ENCODE results near the gene CALCOCO1. TPM values are rescaled to one million over a fixed set of nuclear protein-coding genes. Genes with fewer than 3 reads are reported as not detected.

The CALCOCO1 gene
- total RNA-seq, 1 donor from 2014 or later, result 68.4 TPM

DNA sequence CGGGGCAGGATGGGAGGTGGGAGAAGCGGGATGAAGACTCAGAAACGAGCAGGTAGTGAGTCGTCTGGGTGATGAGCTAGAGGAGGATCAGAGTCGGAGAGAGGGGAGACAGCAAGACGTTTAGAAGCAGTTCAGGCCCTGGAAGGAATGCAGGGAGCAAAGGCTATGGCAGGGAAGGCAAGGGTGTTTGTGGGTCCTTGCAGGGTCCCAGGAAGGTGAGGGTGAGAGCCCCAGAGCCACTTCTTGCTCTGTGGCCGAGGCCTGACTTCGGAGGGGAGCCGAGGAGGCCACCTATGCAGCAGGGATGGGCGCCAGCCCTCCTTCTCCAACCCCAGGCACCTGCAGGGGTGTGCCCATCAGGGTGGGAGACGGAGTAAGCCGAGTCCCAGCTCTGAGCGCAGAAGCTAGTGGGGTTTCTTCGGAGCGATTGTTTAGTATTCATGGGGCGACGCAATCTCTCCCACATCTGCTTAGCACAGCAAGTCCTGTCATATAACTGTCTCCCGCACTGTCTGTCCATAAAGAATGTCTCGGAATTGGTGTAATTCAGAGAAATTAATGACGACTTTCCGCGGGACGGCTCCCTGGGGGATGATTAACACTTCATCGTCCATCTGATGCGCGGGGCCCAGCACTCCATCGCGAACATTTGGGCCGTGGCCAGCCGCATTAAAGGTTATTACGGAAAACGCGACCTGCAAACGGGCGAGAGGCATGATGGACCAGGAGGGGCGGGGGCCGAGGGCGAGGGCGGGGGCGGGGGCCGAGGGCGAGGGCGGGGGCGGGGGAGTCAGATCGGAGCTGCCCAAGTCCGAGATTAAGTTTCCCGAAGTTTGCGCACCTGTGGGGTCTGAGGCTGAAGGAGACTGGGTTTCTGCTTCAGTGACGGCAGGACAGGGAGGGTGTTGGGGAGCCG is 12.2 kb upstream of the CALCOCO1 start:
- no peaks in the 10 kb centered on the region for H3K36me3 ChIP-seq (ENCODE audit: control insufficient read depth, insufficient read depth, low read length)
- H3K4me3 ChIP-seq (ENCODE audit: low read depth, low read length), result no peak overlapping the region
- TF ChIP-seq CTCF (IDR thresholded peaks at IDR 0.05; ENCODE audit: insufficient read depth, low read length, poor library complexity, severe bottlenecking), result no peak
- H3K27me3 ChIP-seq (ENCODE audit: control insufficient read depth, insufficient read depth, low read length), result peaks cover 78% of the 10 kb centered on the region
- DNase-seq (ENCODE audit: low read depth), result no peak

GRCh38 chr12:53738406-53739213 is 11.4 kb upstream of the CALCOCO1 start:
- peaks cover 71% of the 10 kb centered on the region for H3K27me3 ChIP-seq (ENCODE audit: control insufficient read depth, insufficient read depth, low read length)
- no peak overlapping the region for H3K4me3 ChIP-seq (ENCODE audit: low read depth, low read length)
- no peaks in the 10 kb centered on the region for H3K36me3 ChIP-seq (ENCODE audit: control insufficient read depth, insufficient read depth, low read length)
- TF ChIP-seq CTCF (IDR thresholded peaks at IDR 0.05; ENCODE audit: insufficient read depth, low read length, poor library complexity, severe bottlenecking), result no peak
- no peak for DNase-seq (ENCODE audit: low read depth)

GRCh38 chr12:53737951-53738405 is 10.7 kb upstream of the CALCOCO1 start:
- H3K4me3 ChIP-seq (ENCODE audit: low read depth, low read length), result no peak overlapping the region
- H3K36me3 ChIP-seq (ENCODE audit: control insufficient read depth, insufficient read depth, low read length), result no peaks in the 10 kb centered on the region
- H3K27me3 ChIP-seq (ENCODE audit: control insufficient read depth, insufficient read depth, low read length), result peaks cover 65% of the 10 kb centered on the region
- DNase-seq (ENCODE audit: low read depth), result no peak
- no peak for TF ChIP-seq CTCF (IDR thresholded peaks at IDR 0.05; ENCODE audit: insufficient read depth, low read length, poor library complexity, severe bottlenecking)

GRCh38 chr12:53737093-53737808 is 10.0 kb upstream of the CALCOCO1 start:
- no peak for DNase-seq (ENCODE audit: low read depth)
- Histone ChIP-seq H3K4me3 (ENCODE audit: low read depth, low read length) (no peak overlapping the region), H3K36me3 (ENCODE audit: control insufficient read depth, insufficient read depth, low read length) (no peaks in the 10 kb centered on the region), H3K27me3 (ENCODE audit: control insufficient read depth, insufficient read depth, low read length) (peaks cover 58% of the 10 kb centered on the region)
- TF ChIP-seq CTCF (IDR thresholded peaks at IDR 0.05; ENCODE audit: insufficient read depth, low read length, poor library complexity, severe bottlenecking), result no peak

DNA sequence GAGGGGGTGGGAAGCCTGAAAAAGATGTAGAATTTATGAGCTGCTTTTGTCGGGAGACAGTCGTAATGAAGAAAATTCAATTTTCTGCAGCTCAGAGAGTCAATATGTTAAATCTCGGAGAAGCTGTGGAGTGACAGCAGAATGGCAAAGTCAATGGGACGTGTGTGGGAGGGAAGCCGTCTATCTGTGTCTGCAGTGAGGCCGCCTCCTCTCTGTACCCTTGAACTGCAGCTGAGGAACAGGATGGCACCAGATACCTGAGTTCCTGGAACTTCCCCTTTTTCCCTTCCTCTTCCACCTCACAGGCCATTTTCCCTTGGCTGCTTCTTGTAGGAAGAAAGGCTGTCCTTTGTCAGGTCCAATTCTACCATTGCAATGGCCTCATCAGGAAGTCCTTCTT is 9.3 kb upstream of the CALCOCO1 start:
- Histone ChIP-seq H3K27me3 (ENCODE audit: control insufficient read depth, insufficient read depth, low read length) (peaks cover 58% of the 10 kb centered on the region), H3K36me3 (ENCODE audit: control insufficient read depth, insufficient read depth, low read length) (no peaks in the 10 kb centered on the region), H3K4me3 (ENCODE audit: low read depth, low read length) (no peak overlapping the region)
- no peak for DNase-seq (ENCODE audit: low read depth)
- TF ChIP-seq CTCF (IDR thresholded peaks at IDR 0.05; ENCODE audit: insufficient read depth, low read length, poor library complexity, severe bottlenecking), result no peak
